Stimulated activated CD4-positive, alpha-beta T cell treated with anti-CD3 and anti-CD28 coated beads, Interleukin-1b, Interleukin-23, amount 100 ng/mL, for 4 hours (primary cell): Measurements from ENCODE around the gene MPPED1.

ENCODE experiments used
- DNase-seq, 2 donors: peaks; one replicate each; pipeline ENCODE4 v3.0.0-alpha.2; 2020; ENCODE audit warnings: low read depth in 2 of 2

The MPPED1 gene

DNA sequence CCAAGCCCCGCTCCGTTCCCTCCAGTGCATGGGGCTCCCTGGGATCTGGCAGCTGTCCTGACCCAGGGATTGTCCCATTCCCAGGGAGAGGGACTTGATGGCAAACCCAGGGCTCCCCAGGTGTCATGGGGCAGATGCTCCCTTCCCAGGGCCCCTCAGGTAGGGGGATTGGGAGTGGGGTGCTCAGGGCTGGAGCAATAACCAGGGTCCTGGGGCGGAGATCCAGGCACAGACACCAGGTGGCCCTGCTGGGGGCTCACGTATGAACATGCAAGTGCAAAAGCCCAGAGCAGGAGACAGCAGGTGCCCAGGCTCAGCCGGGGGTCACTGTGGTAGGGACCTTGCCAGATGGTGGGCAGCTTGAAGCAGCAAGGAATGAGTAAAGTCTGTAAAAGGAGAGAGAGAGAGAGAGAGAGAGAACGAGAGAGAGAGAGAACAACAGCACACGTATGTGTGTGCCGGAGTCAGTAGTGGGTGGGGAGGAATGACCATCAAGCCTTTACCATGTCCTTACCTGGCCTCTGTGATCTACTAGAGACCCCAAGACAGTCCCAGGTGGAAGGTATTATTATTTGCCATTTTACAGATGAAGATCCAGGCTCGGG, 19.3 kb upstream of the MPPED1 start:
- DNase-seq, result no peak

DNA sequence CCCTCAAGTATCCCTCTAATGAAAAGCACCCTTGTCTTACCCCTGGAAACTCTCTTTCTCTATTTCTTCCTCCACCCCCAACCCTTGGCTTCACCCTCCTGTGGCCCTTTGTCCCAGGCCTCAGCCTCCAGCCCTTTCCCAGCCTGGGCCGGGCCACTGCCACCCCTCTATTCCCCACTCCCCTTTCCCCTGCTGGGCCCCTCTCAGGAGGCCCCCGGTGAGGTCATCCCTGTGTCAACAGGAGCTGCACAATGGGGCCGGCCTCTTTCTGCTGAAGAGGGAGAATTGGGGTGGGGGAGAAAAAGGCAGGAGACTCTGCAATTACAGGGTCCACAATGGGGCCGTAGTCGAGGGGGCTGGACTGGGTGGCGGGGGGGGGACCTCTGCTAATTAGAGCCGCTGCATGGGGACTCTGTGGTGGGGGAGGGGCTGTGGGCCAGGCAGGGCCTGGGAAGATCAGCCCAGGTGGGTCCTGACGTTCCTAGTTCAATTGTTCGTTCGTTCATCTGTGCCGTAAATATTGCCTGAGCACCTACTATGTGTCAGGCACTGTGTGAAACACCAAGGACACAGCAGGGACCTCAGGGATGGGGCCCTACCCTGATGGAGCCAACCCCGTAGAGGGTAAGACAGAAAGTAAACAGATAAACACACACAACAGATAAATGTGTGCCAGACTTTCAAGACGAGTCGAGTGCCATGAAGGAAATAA, 18.5 kb upstream of the MPPED1 start:
- DNase-seq, result no peak

DNA sequence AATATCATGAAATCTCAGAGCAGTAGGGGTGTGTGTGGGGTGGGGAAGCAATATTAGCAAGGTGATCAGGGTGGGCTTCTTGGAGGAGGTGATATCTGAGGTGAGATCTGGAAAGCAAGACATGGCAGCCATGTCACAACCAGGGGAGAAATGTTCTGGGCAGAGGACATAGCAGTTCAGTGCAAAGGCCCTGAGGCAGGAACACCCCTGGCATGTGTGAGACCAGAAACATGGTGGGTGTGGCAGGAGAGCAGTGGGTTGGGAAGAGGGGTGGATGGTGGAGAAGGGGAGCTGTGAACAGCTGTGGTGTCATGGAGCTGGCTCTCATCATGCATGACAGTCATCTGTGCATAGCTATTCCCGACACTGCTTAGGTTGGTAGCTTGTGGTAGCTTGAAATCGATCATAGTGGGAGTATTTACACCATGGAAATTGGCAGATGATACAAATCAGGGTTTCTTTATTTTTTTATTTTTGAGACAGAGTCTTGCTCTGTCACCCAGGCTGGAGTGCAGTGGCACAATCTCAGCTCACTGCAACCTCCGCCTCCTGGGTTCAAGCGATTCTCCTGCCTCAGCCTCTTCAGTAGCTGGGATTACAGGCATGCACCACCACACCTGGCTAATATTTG, 17.9 kb upstream of the MPPED1 start:
- DNase-seq, result no peak

DNA sequence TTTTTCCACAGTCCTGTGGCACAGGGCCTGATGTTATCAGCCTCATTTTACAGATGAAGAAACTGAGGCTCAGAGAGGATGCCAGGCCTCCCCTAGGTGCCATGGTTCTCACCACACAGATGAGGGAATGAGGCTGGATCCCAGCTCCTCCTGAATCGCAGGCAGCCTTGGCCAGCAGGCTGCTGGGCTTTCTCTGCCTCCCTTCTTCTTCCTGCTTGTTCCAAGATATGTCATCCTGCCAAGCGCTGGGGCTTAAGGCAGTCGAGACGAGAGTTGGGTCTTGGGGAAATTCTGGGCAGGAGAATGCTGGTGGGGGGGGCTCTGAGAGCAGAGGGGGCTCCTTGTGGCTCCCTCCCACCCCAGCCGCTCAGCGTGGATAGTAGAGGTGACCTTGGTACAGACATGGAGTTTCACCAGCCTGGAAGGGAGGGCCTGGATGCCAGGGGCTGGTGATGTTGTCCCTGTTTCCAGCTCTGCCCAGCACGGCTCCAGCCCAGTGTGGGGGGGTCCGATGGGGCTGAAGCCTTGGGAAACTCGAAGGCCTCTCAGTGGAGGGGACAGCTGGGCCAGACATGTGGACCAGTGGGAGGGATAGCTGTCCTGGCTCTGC, 16.6 kb upstream of the MPPED1 start:
- no peak for DNase-seq

DNA sequence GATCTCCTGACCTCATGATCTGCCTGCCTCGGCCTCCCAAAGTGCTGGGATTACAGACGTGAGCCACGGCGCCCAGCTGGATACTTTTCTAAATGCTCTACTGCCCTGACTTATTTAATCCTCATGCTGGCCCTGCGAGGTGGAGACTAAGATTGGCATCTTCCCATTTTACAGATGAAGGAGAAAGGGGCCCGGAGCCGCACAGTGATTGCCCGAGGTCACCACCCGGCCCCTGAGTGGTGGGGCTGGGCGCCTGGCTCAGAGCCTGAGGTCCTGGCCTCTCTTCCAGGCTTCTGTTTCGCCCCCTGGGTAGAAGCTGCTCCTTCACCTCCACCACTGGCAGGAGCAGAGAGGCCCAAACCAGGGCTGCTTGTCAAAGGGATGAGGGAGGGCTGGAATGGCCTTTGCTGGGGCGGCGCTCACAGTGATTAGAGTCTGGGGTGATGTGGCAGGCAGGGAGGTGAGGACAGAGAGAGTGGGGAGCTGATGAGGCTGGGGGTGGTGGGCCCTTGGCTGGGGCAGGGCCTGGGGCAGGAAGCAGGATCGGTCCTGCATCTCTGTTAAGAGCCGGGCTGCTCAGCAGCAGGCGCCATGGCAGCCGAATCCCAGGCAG, 15.4 kb upstream of the MPPED1 start:
- no peak for DNase-seq

DNA sequence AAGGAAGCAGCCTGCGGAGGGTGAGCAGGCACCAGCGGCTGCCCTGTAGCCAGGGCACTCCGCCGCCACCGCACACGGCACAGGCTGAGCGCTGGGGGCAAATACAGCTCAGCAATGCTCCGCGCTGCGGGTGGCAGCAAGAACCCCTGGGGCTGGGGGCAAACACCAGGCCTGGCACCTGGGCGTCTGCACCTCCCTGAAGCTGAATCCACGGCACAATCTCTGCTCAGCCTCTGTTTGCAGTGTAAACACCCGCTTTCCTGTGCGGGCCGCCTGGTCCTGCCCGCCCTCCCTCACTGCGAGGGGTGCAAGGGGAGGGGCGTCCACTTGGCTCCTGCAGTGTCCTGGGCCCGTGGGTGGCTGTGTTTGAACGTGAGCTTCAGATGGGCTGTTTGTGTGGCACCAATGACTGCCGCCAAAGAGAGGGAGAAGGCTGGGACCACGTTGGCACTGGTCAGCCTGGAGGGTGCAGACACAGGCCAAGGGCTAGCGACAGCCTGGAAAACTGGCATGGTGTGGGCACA, 14.8 kb upstream of the MPPED1 start:
- no peak for DNase-seq

DNA sequence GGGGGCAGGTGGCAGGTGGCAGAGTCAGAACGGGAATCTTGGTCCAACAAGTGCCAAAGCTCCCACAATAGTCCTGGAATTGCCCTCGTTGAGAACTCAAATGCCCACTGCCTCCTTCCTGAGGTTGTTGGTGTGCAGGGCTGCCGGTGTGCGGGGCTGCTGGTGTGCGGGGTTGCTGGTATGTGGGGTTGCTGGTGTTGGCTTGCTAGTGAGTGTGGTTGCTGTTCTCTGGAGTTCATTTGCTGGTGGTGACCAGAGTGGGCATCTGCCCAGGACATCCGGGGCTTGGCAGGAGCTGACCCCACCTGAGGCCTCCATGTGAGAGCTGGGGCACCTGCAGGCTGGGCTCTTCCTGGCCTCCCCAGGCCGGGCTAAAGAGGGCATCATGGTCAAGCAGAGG, 14.0 kb upstream of the MPPED1 start:
- DNase-seq, result no peak

DNA sequence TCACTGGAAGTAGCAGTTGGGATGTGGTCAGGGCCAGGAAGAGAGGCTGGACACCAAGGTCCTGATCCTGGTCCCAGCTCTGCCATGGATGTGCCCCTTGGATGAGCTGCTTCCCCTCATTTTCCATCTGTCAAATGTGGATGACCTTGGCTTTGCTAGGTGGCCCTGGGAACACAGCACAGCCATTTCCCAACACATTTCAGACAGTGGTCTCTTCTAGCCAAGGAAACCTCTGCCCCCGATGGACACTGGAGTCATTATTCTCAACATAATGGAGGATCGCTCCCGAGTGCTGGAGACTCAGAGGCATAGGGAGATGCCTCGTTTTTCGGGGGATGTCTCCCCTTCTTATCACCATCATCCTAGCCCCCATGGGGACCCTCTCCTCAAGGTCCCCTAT, 13.6 kb upstream of the MPPED1 start:
- no peak for DNase-seq

DNA sequence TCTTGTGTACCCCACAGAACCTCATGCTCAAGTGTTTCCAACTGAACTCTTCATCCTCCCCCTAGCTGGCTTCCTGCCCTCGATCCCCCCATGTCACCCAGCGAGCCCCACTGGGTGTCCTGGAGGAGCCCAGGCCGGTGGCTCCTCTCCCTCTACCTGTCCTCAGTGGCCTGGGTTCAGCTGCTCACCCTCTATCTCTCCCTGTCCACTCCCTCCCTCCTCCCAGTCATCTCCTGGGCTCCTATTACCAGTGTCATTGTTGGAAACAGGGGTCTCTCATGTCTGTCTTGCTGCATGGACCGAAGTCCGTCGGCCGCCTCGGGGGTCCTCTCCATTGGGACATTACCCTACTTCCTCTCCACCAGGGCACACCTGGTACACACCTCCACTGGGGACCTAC, 12.9 kb upstream of the MPPED1 start:
- no peak for DNase-seq

DNA sequence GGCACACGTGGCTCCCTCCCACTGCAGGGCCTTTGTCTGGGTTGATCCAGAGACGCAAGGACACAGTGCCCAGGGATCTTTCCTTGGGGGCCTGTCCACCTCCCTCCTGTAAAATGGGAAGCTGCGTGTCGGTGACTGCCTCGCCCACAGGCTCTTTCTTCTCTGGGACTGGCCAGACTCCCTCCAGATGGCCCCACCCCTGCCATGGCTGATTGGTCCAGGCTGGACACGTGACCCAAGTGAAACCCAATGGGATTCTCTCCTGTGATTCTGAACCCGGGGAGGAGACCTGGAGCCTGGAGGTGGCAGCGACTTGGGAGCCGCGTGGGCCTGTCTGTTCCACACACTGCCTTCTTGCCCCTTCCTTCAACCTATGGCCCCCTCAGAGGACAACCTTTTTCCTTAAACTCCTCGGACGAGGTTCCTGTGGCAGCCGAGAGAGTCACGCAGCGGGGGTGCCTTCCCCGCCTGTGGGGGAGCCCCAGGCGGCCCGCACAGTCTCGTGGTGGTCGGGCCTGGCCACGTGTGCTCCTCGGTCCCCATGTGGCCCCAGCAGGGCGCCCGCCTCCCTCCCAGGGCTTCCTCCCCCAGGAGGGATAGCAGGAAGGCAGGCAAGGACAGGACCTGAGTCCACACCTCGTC, 12.4 kb upstream of the MPPED1 start:
- DNase-seq, result no peak

DNA sequence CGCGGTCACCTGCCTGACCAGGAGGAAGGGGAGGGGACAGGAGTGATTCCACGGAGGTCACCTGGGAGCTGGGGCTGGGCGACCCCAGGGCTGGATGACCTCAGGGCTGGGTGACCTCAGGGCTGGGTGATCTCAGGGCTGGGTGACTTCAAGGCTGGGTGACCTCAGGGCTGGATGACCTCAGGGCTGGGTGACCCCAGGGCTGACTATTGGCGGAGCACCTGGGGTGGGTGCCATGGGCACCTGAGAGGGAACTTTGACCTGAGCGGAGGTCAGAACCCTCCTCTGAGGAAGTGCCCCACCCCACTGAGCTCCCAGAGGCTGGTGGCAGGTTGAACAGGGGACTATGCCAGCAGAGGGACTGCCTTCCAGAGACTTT, 11.8 kb upstream of the MPPED1 start:
- DNase-seq, result no peak

DNA sequence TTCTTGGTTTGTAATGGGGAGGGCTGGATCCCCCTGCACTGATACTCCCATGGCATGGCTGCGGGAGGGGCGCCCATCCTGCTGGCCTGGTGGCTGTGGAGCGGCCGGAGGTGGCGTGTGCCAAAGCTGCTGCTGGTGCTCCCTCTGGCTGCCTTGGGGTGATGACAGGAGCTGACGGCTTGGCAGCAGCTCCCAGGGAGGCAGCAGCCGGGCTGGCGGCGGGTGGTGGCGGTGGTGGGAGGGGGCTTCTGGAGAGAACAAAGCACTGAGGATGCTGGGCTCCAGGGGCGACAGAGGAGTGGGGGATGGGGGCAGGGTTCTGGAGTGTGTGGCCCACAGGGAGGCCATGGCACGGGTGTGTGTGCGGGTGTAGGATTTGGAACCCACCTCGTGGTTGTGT, 11.4 kb upstream of the MPPED1 start:
- DNase-seq, result no peak

DNA sequence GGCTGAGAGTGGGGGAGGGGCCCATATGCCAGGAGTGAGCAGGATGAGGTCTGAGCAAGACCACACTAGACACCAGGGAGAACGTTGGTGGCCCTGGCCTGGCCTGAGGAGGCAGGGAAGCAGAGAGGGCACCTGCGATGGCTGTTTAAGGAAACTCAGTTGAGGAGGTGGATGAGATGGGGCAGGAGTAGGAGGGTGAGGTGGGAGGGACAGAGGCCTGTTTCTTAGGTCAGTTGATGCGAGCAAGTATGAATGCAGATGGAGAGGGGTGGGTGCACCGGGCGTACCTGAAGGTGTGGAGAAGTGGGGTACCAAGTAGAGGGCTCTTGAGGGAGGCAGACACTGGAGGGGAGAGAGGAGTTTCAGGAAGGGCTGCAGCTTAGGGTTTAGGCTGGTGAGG, 10.6 kb upstream of the MPPED1 start:
- no peak for DNase-seq

DNA sequence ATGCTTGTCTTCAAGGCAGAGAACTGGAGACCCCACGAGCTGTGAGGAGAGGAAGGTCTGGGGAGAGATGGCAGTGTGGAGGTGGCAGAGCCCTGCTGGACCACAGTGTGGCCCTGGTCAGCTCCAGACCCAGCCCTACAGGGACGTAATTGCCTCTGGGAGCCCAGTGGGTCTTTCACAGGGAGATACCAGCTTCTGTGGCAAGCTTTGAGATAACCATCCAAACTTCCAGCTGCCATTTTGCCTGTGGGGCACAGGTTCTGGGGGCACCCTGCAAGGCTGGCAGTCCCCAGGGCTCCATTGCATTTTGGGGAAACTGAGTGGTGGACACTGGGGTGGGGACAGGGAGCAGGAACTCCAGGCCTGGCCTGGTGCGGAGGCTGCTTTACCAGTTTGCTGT, 10.2 kb upstream of the MPPED1 start:
- DNase-seq, result no peak

DNA sequence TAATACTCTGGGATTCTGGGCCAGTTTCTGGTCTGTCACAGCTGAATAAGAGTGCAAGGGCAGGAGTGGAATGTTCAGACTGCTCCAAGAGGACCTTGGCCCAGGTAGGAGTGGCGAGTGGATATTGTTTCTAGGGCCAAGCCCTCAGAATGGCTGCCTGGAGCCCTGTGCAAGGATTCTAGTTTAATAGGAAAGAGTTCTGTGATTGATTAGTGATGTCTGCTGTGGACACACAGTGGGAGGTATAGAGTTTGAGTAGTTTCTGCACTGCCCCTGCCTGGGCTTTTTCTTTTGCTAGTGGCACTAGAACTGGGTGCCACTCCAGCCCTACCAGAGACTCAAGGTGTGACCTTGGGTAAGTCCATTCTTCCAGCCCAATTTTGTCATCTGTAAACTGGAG, 9.7 kb upstream of the MPPED1 start:
- DNase-seq, result no peak

DNA sequence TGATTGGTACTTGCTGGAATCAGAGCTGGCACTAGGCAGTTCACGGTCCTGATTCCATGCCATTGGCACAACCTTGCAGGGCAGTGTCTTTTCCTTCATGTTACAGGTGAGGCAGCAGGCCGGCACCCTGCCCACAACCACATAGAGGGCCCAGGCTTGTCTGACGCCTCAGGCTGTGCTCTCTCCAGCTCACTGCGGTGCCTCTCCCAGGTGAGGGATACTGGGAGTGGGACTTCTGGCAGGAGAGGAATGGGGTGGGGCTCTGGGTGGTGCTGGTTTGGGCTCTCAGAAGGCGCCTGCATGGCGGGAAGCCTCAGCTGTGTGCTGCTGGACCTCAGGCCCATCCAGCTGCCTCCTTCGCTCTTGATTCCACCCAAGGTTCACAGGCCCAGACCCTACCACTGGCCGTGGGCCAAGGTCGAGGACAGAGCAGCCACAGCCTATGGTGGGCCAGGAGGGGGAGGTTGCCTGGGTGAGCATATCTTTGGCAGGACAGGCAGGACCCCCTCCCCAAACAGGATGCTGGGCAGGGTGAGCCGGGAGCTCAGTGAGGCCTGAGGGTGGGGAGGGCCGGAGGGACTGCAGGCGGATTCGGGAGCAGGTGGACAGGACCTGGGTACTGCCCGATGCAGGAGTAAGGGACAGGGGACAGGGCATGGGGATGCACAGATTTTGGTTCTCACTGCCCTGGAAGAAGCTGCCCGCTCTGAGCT, 7.0 kb upstream of the MPPED1 start:
- DNase-seq, result no peak

DNA sequence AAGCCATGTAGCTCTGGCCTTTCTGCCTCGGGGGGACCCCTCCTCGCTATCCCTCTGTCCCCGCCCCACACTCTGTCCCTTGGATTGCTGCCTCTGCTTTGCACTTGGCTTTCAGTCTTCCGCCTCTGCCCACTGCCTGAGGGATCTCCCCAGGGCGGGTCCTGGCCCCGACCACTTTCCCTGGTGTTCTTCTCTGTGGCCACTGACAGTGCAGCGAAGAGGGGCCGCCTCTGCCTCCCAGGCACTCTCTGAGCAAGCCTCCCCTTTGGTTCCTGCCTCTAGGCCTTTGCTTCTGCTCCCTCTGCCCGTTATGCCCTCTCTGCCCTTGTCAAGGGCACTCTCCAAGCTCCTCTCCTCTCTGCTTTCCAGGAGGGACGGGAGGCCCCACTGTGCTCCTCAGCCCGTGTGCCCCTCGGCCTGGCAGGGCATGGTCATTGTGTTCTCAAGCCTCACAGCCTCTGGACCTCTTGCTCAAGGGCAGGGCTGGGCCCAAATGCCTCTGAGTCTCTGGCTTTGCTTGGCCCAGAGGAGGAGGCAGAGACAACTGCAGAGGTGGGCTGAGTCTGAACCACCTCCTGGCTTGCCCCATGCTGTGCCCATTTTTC, 5.5 kb upstream of the MPPED1 start:
- no peak for DNase-seq

DNA sequence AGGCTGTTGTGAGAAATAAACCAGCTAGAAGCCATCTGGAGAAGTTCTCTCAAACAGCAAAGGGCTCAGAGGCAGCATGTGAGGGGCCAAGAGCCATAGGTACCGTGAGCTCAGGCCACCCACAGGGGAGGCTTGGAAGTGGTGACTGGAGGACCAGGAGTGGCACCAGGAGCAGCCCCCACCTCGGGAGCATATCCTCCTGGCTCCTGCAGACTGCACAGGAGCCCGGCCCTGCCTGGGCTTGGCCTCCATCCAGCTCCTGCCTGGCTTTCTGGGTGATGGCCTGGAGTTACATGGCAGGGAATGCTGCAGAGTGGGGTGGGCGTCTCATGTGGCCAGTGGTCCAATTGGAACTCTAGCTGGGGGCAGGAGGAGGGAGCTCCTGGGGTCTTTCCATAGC, 4.2 kb upstream of the MPPED1 start:
- DNase-seq, result no peak

DNA sequence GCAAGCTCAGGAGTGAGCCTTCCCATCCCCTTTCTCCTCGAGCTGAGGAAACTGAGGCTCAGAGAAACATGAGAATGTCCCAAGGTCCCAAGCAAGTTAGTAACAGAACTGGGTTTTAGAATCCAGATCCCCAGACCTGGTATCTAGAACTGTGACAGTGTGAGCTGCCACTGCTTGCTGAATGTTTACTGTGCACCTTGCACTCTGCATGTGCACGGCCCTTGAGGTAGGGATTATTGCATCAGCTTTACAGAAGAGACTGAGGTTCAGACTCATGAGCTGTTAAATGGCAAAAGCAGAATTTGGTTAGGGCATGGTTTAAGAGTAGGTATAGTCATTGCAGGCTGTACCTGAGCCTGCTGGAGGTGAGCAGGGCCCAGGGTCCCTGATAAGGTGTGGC, 3.8 kb upstream of the MPPED1 start:
- no peak for DNase-seq

DNA sequence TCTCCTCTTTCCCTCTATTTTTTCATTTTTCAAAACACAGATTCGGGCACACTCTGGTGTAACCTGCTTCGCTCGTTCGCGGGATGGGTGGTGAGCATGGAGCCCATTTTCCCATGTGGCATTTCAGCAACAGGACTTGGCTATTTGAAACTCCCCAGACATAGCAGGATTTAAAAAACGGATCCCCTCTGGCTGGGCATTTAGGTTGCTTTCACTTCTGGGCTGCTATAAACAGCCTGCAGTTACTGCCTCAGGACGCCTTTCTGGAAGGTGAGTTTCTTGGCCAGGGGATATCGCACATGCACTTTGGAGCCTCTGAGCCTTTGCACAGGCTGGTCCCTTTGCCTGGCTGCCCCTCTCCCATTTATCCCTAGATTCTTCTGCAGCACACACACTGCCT, 2.8 kb upstream of the MPPED1 start:
- no peak for DNase-seq

DNA sequence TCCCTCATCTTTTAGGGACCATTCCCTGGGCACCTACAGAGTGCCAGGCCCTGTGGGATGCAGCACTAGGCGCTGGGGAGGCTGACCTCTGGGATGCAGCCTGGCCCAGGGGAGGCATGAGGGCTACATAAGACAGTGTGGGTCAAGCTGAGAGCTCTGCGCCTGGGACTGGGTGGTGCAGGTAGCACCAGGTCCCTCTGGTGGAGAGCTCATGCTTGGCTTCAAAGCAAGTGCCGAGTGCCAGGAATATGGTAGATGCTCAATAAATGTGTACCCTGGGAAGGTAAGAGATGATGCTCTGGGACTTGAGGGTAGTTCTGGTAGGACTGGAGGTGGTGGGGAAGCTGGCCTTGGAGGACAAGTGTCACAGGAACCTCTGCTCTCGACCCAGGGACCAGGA, 2.0 kb upstream of the MPPED1 start:
- DNase-seq, result no peak
